Endothelial cell of umbilical vein (primary cell): ENCODE results near the gene DHRS9. TPM values are rescaled to one million over a fixed set of nuclear protein-coding genes. Genes with fewer than 3 reads are reported as not detected.

Experiments used
- polyA plus RNA-seq, 4 experiments: library from polyadenylated mRNA; depleted of rRNA in 3 of 4; stranded (reverse) in 3 of 4; unstranded in 1 of 4; fragments of >200 nt; gene quantifications; 2 replicates each; pipeline versions ENCODE4 v1.2.1 to v1.2.3, GENCODE V29; 2011 to 2012; ENCODE audit warnings: missing spikeins in 1 of 4
- total RNA-seq: library from RNA; stranded (reverse); gene quantifications from 2 replicates; pipeline ENCODE4 v1.2.3, GENCODE V29; 2021

DHRS9 gene
- total and polyA plus RNA-seq, 2 donors (not counting 3 experiments of a cell fraction or from before 2014, with no cell fraction given), result 0.40 TPM; not detected in 1

Other genes with a start within 250 kb of the DHRS9 start
- gene SPC25, start 179.1 kb upstream of the DHRS9 start, total RNA-seq, result 20.5 and 24.2 TPM in 2 replicates
- 9.9 and 10.1 TPM in 2 replicates for gene SPC25, start 179.1 kb upstream of the DHRS9 start, polyA plus RNA-seq
- not detected in 2 replicates for gene G6PC2, start 168.3 kb upstream of the DHRS9 start, total RNA-seq
- gene G6PC2, start 168.3 kb upstream of the DHRS9 start, polyA plus RNA-seq, result not detected in 2 replicates
- 0.44 and 0.58 TPM in 2 replicates for gene ABCB11, start 38.2 kb upstream of the DHRS9 start, total RNA-seq
- 0.16 and 0.22 TPM in 2 replicates for gene ABCB11, start 38.2 kb upstream of the DHRS9 start, polyA plus RNA-seq